Measurements from ENCODE around the gene NR3C2.

Gene NR3C2

DNA sequence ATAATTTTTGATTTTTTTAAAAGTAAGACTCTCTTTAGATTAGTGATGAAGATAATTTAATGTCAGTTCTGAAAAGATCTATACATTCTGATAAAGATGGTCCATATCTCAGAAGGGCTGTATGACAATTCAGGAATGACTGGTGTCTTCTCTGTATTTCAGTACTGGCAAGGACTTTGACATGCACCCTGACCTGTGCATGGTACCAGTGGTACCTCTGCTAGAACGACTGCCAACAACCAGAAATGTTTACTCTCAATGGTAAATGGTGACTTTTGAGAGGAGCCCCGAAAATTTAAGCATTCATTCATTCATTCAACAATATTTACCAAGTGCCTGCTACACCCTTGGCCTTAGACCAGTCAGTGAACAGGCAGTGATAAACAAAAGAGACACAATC, 4.8 kb downstream of the NR3C2 start:
- no peak for DNase-seq (ENCODE audit: low read depth)
- TF ChIP-seq, protein P1, sequence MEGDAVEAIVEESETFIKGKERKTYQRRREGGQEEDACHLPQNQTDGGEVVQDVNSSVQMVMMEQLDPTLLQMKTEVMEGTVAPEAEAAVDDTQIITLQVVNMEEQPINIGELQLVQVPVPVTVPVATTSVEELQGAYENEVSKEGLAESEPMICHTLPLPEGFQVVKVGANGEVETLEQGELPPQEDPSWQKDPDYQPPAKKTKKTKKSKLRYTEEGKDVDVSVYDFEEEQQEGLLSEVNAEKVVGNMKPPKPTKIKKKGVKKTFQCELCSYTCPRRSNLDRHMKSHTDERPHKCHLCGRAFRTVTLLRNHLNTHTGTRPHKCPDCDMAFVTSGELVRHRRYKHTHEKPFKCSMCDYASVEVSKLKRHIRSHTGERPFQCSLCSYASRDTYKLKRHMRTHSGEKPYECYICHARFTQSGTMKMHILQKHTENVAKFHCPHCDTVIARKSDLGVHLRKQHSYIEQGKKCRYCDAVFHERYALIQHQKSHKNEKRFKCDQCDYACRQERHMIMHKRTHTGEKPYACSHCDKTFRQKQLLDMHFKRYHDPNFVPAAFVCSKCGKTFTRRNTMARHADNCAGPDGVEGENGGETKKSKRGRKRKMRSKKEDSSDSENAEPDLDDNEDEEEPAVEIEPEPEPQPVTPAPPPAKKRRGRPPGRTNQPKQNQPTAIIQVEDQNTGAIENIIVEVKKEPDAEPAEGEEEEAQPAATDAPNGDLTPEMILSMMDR (IDR thresholded peaks at IDR 0.05; ENCODE audit: control insufficient read depth, insufficient read depth, low read depth, low read length, missing control alignments), result no peak
- no peak overlapping the region for H3K4me3 ChIP-seq (ENCODE audit: control insufficient read depth, low read depth, low read length)

DNA sequence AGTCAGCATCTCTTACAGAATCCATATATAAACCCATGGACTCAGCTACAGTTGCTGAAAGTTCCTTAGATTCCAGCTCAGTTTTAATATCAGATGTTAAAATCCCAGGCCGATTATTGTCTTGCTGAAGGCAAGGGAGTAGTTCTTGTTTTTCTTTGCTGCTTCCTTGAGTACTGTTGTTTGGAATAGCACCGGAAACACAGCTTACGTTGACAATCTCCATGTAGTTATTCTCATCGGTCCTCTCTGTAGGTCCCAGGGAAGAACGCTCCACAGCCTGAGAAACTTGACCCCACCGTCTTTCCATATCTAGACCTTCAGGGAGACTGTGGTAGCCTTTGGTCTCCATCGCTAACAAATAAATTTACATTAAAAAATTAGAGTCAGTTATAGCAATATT, 5.7 kb downstream of the NR3C2 start:
- TF ChIP-seq, protein P1 (IDR thresholded peaks at IDR 0.05; ENCODE audit: control insufficient read depth, insufficient read depth, low read depth, low read length, missing control alignments), result no peak

DNA sequence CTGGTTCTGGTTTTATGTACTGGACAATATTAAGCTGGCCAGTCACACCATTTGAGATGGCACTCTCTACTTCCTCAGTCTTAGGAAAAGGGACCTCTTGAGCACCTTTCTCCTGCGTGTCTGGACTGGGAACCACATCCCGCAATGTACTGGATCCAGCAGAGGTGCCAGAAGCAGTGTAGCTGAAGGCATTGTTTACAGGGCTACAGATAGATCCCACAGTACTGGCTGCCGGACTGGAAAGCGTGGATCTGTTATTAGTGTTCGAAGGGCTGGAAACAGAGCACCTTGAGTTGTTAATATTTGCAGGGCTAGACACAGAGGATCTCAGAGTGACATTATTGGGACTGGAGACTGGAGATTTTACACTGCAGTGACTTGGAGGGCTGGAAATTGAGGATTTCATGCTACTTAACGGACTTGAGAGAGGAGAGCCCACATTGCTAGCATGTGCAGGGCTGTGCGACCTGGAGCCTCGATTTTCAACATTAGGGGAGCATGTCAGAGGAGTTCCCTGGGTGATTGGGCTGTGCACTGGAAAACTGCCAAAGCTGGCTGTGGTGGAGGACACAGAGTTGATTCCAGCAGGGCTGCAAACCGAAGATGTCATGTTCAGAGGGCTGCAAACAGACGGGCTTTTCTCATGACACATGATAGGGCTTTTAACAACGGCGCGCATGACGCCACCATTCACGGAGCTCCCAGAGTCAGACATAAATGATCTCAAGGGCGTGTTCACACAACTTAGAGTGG, 6.4 kb downstream of the NR3C2 start:
- TF ChIP-seq, protein P1 (IDR thresholded peaks at IDR 0.05; ENCODE audit: control insufficient read depth, insufficient read depth, low read depth, low read length, missing control alignments), result no peak
- H3K4me3 ChIP-seq (ENCODE audit: control insufficient read depth, low read depth, low read length), result no peak overlapping the region
- no peak for DNase-seq (ENCODE audit: low read depth)

More for the DNA sequence above, 5.7 kb downstream of the NR3C2 start:
- no peak for DNase-seq (ENCODE audit: low read depth)
- no peak overlapping the region for H3K4me3 ChIP-seq (ENCODE audit: control insufficient read depth, low read depth, low read length)

DNA sequence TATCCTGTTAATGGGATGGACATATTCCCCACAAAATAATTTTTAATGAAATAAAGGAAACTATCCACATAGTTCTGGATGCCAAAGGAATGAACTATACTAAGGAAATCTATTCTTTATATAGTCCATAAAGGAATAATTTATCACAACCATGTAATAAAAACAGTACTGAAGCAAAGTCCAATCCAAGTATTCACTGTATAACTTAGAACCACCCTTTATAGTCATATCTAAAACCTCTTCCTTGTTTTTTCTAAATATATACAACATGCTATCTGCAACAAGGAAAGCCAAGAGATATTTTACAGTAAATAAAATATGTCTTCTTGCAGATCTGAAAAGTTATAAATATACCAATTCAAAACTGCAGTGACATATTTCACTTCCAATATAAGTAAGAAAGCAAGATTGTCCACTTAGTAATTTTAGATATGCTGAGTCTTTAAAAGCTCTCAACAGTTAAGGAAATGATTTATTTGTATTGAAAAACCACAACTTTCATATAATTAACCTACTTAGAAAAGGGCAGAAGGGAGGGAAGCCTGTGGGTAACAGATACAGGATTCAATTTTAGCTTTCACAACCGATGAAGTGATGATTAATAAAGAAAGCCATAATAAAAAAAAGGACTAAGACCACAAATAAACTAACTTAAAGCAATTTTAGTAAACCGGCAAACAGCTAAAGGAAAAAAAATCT, 8.0 kb downstream of the NR3C2 start:
- H3K4me3 ChIP-seq (ENCODE audit: control insufficient read depth, low read depth, low read length), result no peak overlapping the region
- TF ChIP-seq, protein P1 (IDR thresholded peaks at IDR 0.05; ENCODE audit: control insufficient read depth, insufficient read depth, low read depth, low read length, missing control alignments), result no peak
- no peak for DNase-seq (ENCODE audit: low read depth)

DNA sequence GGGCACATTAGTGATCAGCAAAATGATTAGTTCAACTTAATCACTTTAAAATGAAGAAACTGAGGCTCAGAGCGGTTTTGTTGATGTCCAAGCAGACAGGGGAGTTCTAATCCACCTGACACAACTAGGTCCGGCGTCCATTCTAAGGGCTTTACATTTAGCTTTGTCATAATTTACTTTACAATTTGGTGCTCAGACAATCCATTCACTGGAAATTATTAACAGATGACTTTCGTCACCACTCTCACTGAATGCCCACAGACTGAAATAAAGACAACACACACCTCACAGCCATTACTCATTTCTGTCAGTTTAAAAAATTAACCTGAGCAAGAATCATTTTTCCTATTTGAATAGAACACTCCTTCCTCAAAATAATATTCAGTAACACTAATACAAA, 10.8 kb downstream of the NR3C2 start:
- DNase-seq (ENCODE audit: low read depth), result no peak
- TF ChIP-seq, protein P1 (IDR thresholded peaks at IDR 0.05; ENCODE audit: control insufficient read depth, insufficient read depth, low read depth, low read length, missing control alignments), result no peak
- no peak overlapping the region for H3K4me3 ChIP-seq (ENCODE audit: control insufficient read depth, low read depth, low read length)

DNA sequence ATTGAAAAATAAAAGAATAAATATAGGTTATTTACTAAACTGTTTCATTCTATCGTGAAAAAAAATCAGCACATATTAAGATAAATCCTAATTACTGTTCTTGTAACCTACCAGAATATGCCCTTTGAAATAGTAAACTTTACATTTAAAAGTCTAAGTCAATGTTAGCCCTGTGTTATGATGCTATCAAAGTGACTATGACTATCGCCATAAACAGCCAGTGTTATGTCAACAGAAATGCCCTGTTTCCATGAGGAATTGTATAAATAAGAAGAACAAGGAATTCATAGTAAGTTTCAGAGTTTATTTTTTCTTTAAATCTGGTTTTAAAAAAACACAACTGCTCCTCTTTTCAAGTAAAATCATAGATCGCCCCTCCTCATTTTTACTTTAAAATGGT, 11.4 kb downstream of the NR3C2 start:
- H3K4me3 ChIP-seq (ENCODE audit: control insufficient read depth, low read depth, low read length), result no peak overlapping the region
- no peak for DNase-seq (ENCODE audit: low read depth)
- TF ChIP-seq, protein P1 (IDR thresholded peaks at IDR 0.05; ENCODE audit: control insufficient read depth, insufficient read depth, low read depth, low read length, missing control alignments), result no peak
